ENCODE measurements around the gene ACSL3.
"Not testable (repeated sequence)": the region's sequence is repeated elsewhere in the genome, so short reads cannot be mapped to it uniquely, and the experiment has no call there.

The ACSL3 gene

GRCh38 chr2:222835823-222836151 lies 25.0 kb upstream of the ACSL3 start:
- TF ChIP-seq, protein P1, sequence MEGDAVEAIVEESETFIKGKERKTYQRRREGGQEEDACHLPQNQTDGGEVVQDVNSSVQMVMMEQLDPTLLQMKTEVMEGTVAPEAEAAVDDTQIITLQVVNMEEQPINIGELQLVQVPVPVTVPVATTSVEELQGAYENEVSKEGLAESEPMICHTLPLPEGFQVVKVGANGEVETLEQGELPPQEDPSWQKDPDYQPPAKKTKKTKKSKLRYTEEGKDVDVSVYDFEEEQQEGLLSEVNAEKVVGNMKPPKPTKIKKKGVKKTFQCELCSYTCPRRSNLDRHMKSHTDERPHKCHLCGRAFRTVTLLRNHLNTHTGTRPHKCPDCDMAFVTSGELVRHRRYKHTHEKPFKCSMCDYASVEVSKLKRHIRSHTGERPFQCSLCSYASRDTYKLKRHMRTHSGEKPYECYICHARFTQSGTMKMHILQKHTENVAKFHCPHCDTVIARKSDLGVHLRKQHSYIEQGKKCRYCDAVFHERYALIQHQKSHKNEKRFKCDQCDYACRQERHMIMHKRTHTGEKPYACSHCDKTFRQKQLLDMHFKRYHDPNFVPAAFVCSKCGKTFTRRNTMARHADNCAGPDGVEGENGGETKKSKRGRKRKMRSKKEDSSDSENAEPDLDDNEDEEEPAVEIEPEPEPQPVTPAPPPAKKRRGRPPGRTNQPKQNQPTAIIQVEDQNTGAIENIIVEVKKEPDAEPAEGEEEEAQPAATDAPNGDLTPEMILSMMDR (IDR thresholded peaks at IDR 0.05), result no peak
- intact Hi-C loops (cut with DNase I; ENCODE audit: low total_unique reads), result no loop called here
- H3K4me1 ChIP-seq, result no peaks in the 10 kb centered on the region
- H3K27me3 ChIP-seq, result no peaks in the 10 kb centered on the region
- H3K36me3 ChIP-seq, result no peaks in the 10 kb centered on the region
- H3K4me3 ChIP-seq, result no peak overlapping the region
- no peaks in the 10 kb centered on the region for H3K9me3 ChIP-seq
- DNase-seq, result no peak
- H3K27ac ChIP-seq, result no peak overlapping the region

GRCh38 chr2:222837643-222838056 lies 23.2 kb upstream of the ACSL3 start:
- Histone ChIP-seq H3K9me3 (no peaks in the 10 kb centered on the region), H3K4me1 (no peaks in the 10 kb centered on the region), H3K27ac (no peak overlapping the region), H3K27me3 (no peaks in the 10 kb centered on the region), H3K36me3 (no peaks in the 10 kb centered on the region), H3K4me3 (no peak overlapping the region)
- no peak for DNase-seq
- TF ChIP-seq, protein P1 (IDR thresholded peaks at IDR 0.05), result no peak
- intact Hi-C loops (cut with DNase I; ENCODE audit: low total_unique reads), result no loop called here

GRCh38 chr2:222840060-222840802 lies 20.6 kb upstream of the ACSL3 start:
- DNase-seq, result no peak
- Histone ChIP-seq H3K36me3 (no peaks in the 10 kb centered on the region), H3K9me3 (no peaks in the 10 kb centered on the region), H3K4me3 (no peak overlapping the region), H3K4me1 (no peaks in the 10 kb centered on the region), H3K27me3 (no peaks in the 10 kb centered on the region), H3K27ac (no peak overlapping the region)
- TF ChIP-seq, protein P1 (IDR thresholded peaks at IDR 0.05), result no peak
- intact Hi-C loops (cut with DNase I; ENCODE audit: low total_unique reads), result no loop called here

GRCh38 chr2:222842491-222843174 lies 18.2 kb upstream of the ACSL3 start:
- intact Hi-C loops (cut with DNase I; ENCODE audit: low total_unique reads), result no loop called here
- DNase-seq, result no peak
- no peaks in the 10 kb centered on the region for H3K4me1 ChIP-seq
- no peaks in the 10 kb centered on the region for H3K9me3 ChIP-seq
- H3K27ac ChIP-seq, result no peak overlapping the region
- TF ChIP-seq, protein P1 (IDR thresholded peaks at IDR 0.05), result no peak
- H3K4me3 ChIP-seq, result no peak overlapping the region
- no peaks in the 10 kb centered on the region for H3K36me3 ChIP-seq
- no peaks in the 10 kb centered on the region for H3K27me3 ChIP-seq

- Histone ChIP-seq H3K36me3 (no peaks in the 10 kb centered on the region), H3K27ac (no peak overlapping the region), H3K9me3 (no peaks in the 10 kb centered on the region), H3K4me1 (no peaks in the 10 kb centered on the region), H3K4me3 (no peak overlapping the region), H3K27me3 (no peaks in the 10 kb centered on the region)
- TF ChIP-seq, protein P1 (IDR thresholded peaks at IDR 0.05), result no peak
- intact Hi-C loops (cut with DNase I; ENCODE audit: low total_unique reads), result no loop called here
- peak in 1 of 2 donors; percentile 21 for DNase-seq
Observed at GRCh38 chr2:222844323-222844722, 16.5 kb upstream of the ACSL3 start.

DNA sequence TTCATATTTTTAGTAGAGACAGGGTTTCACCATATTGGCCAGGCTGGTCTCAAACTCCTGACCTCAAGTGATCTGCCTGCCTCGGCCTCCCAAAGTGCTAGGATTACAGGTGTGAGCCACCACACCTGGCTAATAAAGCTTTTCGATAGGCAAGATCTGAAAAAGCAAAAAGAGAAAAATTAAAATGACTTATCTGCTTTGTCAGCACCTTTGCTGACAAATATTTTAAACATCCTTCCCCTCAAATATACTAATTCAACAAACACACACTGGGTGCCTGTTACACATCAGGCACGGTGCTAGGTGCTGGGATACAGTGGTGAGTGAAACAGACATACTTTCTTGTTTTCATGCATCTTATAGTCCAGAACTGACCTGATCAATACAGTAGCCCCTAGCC lies 15.5 kb upstream of the ACSL3 start:
- intact Hi-C loops (cut with DNase I; ENCODE audit: low total_unique reads); H3K4me1 ChIP-seq; H3K4me3 ChIP-seq; H3K36me3 ChIP-seq; H3K27ac ChIP-seq; H3K9me3 ChIP-seq; DNase-seq; H3K27me3 ChIP-seq: not testable (repeated sequence)
